HG03378 (cell line): Measurements from ENCODE around the gene IL2.

Experiments
- ATAC-seq: cut with Tn5 transposase; IDR thresholded peaks from one replicate; pipeline ENCODE4 v1.9.1; 2021; ENCODE audit warnings: mild to moderate bottlenecking, moderate library complexity; ENCODE audit not compliant: unreplicated experiment

IL2 gene

DNA sequence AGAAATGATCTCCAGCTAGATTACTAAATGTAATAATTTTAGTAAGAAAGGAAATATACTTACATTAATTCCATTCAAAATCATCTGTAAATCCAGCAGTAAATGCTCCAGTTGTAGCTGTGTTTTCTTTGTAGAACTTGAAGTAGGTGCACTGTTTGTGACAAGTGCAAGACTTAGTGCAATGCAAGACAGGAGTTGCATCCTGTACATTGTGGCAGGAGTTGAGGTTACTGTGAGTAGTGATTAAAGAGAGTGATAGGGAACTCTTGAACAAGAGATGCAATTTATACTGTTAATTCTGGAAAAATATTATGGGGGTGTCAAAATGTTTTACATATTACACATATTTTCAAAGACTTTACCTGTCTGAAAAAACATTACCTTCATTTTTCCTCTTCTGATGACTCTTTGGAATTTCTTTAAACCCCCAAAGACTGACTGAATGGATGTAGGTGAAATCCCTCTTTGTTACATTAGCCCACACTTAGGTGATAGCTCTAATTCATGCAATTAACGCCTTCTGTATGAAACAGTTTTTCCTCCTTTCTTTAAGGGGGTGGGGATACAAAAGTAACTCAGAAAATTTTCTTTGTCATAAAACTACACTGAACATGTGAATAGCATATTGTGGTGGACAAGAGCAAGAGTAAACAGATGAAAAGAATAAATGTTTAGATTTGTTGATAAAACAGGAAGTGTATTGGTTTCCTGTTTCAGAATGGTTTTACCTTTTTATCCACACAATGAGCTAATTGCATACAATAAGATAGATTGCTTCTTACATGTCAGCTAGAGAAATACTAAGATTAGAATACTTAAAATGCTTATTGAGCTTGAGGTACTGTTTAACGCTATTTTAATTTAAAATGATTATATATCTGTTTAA, at the start of gene IL2:
IL2 (minus strand) TSS at position 495 of the 886 bp plus-strand sequence; CDS start at position 210, 285 bp downstream.
- ATAC-seq: no peak

DNA sequence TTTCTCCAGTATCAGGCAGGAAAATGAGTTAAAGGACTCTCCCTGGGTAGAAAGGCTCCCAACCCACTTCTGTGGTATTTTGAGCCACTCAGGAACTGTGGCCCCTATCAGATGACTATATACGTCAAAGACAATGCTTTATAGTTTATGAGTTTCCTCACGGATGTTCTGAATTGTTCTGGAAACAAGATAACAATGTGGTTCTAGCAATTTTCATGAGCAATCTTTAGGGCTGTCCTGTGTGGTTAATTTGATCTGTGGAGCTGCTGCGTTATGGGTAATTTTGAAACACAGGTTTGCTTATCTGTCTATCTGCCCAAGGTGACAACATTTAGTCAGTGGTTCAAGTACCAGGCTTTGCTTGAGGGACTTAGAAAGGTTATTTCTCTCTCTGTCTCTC, 46.7 kb upstream of the IL2 start:
- ATAC-seq: no peak

- ATAC-seq: no peak
These were observed 44.5 kb upstream of the IL2 start for GRCh38 chr4:122500852-122501501.

DNA sequence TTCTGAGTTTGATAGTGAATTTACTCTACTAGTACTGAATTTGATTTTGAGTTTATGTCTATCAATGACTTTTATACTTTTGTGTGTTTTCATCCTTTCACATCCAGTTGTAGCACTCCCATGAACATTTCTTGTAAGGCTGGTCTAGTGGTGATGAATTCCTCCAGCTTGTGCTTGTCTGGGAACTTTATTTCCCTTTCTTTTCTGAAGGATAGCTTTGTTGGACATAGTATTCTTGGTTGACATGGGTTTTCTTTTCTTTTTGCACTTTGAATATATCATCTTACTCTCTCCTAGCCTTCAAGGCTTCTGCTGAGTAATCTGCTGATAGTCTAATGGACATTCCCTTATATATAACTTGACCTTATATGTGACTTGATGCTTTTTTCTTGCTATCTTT, 32.5 kb upstream of the IL2 start:
- no peak for ATAC-seq

DNA sequence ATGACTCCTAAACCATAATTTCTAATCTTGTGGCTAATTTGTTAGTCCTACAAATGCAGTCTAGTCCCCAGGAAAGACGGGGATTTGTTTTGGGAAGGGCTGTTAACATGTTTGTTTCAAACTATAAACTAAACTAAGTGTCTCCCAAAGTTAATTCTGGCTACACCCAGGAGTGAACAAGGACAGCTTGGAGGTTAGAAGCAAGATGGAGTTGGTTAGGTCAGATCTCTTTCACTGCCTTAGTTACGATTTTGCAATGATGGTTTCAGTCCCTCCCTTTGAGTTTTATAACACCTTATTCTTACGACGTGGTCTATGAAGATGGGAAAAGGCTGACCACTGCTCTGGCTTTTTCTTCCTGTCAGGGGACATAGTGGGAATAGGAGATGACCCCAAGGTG, 27.0 kb upstream of the IL2 start:
- ATAC-seq: no peak

DNA sequence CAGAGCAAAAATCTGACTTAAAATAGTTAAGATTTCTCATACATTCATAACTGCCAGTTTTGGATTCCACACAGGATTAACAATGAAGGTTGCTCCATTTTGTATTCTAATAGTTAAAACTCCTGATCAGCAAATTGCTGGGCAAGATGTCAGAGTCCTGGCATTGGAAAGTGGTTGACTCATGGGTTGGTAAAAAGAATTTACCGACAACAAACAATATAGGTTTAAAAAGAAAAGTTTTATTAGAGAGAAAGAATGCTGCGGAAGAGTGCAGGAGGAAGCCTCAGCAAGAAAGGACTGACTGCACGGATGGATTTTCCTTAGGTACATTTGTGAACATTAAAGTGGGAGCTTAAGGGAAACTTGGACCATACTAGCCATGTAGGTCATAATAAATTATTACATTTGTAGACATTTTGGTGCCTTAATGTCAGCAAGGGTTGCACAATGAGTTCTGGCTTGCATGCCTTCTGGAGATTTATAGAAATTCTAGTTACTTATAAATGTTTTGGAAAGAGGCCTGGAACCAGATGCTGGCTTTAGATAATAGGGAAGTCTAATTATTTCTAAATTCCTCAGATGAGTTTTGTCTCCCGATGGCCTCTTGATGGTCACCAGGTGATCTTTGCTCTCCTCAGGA, 25.4 kb upstream of the IL2 start:
- no peak for ATAC-seq

GRCh38 chr4:122480655-122481487, 24.3 kb upstream of the IL2 start:
- no peak for ATAC-seq

DNA sequence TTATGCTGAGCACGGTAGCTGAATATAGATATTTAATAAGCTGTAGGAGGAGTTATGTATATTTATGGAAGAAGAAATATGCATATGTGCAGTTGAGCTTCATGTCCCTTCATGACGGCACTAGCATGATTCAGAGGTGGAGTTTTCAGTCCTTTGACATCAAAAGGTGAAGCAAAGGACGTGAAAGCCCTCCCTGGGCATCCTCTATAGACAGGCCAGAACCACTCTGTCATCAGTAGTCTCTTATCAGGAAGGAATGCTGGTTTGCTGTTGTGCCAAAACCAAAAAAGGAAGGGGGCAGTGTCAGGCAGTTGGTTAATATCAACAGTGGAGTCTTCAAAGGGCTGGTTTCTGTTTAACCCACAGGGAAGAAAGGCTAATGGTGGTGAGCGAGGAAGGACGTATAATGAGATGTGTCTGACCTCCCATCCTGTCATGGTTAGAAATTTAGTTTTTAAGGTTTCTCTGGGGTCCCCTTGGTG, 23.5 kb upstream of the IL2 start:
- ATAC-seq: no peak

- no peak for ATAC-seq
These were observed 20.2 kb upstream of the IL2 start for GRCh38 chr4:122476745-122477144.

- no peak for ATAC-seq
These were observed 19.6 kb upstream of the IL2 start for GRCh38 chr4:122476126-122476525.

DNA sequence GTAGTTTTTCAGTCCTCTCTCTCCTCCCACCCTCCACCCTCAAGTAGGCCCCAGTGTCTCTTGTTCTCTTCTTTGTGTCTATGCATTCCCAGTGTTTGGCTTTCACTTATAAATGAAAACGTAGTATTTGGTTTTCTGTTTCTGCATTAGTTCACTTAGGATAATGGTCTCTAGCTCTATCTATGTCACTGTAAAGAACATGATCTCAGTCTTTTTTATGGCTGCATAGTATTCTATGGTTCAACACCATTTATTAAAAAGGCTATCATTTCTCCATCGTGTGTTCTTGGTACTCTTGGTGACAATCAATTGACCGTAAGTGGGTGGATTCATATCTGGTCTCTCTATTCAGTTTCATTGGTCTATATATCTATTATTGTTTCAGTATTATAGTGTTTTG, 18.7 kb upstream of the IL2 start:
- no peak for ATAC-seq

DNA sequence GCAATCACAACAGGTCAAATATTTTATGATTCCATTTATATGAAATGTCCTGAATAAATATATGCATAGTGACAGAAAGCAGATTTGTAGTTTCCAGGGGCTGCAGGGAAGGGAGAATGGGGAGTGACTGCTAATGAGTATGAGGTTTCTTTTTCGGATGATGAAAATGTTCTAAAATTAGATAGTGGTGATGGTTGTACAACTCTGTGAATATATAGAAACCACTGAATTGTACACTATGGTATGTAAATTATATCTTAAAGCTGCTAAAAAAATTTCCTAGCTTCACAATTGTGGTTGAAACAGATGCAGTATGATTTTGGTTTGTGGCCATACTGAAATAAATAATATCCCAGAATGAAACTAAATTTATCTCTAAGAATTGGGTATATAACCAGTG, 12.9 kb upstream of the IL2 start:
- ATAC-seq: no peak

DNA sequence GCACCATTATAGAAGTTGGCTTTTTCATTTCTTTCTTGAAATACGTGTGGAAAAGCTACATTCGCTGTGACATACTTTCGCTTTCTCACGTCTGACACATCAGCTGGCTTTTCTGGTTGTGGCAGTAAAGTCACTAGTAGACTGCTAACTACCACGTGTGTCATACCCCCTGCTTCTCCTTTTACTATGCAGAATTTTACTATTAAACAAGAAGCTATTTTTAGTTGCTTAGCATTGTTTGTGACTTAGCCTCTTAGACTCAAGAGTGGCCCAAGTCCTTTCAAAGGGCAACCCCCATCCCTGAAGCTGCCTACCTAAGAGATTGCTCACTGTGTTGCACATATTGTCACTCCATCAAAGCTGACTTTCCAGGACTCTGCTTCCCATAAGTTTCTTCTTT, 2.1 kb upstream of the IL2 start:
- peak; percentile 84 for ATAC-seq

DNA sequence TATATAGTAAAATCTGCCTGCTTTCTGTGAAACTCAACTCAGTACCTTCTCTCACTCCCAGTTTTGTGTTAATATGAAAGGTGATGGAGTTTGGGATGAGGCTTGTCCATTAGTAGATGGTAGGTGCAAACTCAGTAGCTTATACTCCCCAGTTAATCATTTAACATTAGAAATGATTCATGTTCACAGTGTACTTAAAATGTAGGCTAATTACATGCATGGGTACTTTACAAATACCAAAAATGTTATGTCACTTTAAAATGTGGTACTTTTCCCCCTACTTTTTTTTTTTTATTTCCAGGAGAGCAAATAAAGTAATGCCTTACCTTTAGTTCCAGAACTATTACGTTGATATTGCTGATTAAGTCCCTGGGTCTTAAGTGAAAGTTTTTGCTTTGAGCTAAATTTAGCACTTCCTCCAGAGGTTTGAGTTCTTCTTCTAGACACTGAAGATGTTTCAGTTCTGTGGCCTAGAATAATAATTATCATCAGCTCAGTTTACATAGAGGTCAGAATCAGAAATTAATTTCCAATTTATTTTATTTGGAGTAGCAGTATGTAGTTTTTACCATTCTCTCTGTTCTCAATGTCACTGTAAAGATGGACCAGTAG, 3.0 kb downstream of the IL2 start:
- ATAC-seq: no peak

GRCh38 chr4:122450847-122451246, 5.7 kb downstream of the IL2 start:
- no peak for ATAC-seq

DNA sequence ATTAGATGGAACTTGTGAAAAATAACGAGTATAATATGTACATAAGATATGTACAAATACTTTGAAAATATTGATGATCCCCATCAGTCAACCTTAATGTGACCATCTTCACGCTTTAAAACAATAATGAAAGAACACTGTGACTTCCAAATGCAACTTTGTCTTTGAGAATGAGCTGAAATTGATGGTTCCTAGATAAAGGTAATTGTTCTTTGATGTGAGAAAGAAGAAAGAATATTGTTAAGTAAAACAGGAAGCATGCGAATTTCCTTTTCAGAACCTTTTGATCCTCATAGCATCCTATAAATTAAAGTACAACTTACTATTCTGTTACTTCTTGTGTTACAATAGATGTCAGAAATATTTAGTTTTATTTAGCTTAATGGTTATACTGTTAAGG, 22.2 kb downstream of the IL2 start:
- ATAC-seq: no peak

DNA sequence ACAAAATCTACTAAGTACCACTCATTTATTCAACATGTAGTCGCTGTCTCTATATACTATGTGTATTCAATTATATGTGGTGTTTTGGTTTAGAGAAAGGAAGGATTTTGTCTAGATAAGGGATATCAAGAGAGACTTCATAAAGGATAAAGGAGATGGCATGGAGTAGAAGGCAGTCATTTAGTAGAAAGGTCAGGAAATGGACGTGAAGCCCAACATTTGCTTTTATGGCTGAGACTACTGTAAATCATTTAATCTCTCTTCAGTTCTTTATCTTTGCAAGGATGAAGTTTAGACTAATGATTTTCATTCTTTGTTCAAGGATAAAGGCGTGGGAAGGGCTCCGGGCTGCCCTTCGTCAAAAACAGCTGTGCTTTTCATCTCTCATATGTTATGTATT, 25.2 kb downstream of the IL2 start:
- no peak for ATAC-seq

DNA sequence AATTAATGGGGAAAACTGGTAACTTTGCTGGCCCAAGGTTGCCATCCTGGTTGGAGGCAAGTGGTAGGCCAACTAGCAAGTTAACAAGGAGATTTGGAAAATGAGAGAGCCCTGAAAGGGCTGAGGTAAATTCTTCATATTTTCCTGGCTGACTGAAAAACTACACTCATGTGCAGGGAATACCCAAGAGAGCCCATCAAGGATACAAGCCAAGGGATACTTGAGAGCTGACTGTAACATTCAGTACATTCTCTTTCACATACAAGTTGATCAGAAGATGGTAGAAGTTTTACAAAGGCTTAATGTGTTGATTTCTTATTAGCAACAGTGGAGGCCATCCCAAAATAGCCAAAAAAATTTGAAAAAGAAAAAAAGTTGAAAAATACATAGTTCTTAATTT, 33.3 kb downstream of the IL2 start:
- ATAC-seq: no peak

DNA sequence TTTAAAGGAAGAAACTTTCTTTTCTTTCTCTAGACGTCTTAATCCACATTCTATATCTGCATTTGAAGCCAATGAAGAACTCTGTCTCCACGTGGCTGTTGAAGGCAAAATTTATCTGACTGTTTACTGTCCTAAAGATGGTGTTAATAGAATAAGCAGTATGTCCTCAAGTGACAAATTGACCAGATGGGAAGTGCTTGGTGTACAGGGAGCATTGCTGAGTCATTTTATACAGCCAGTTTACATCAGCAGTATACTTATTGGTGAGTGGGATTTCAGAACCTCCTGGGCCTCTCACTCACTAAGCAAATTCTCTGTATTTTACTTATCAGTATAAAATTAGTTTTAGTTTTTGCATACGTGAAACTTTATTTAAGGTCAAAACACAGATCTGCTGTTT, 44.0 kb downstream of the IL2 start:
- ATAC-seq: peak; percentile 46

GRCh38 chr4:122403861-122404260, 52.7 kb downstream of the IL2 start:
- ATAC-seq: no peak
